ENCODE data around the gene WIPF2.

DNA sequence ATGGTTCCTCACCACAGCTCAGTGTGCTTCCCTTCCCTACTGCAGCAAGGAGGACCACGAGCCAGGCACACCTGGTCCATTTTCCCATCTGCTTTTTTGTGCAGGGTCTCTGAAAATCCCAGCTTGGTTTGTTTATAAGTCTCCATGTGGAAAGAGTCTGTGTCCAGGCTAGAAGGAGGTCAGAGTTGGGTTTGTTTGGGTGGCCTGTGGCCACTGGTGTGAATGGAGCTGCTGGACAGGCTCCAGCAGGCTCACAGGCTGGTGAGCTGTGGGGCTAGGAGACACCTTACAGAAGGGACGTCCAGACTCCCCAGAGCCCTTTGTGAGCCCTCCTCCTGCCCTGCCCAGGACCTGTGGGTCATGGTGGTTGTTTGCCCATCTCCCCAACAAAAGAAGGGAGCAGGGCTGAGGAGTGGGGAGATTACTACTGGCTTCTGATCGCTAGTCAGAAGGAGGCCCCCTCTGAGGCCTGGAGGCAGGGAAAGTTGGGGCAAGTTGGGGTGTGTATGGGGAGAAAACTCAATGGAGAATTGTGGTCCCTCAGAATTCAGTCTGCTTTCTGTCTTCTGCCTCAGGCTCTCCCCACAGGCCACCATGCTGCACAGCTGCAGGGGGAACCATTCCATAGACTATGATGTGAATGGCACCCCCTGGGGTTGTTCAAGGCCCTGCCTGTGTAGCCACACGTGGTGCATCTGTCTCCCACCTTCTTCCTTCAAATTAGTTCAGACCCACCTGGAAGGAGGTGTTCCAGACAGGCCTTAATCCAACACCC lies 94.0 kb downstream of the WIPF2 start:
- TF ChIP-seq, protein P1, sequence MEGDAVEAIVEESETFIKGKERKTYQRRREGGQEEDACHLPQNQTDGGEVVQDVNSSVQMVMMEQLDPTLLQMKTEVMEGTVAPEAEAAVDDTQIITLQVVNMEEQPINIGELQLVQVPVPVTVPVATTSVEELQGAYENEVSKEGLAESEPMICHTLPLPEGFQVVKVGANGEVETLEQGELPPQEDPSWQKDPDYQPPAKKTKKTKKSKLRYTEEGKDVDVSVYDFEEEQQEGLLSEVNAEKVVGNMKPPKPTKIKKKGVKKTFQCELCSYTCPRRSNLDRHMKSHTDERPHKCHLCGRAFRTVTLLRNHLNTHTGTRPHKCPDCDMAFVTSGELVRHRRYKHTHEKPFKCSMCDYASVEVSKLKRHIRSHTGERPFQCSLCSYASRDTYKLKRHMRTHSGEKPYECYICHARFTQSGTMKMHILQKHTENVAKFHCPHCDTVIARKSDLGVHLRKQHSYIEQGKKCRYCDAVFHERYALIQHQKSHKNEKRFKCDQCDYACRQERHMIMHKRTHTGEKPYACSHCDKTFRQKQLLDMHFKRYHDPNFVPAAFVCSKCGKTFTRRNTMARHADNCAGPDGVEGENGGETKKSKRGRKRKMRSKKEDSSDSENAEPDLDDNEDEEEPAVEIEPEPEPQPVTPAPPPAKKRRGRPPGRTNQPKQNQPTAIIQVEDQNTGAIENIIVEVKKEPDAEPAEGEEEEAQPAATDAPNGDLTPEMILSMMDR (IDR thresholded peaks at IDR 0.05), result no peak
- TF ChIP-seq EZH2 (IDR thresholded peaks at IDR 0.05; ENCODE audit: borderline replicate concordance, insufficient read depth, low read depth, low read length, poor library complexity, severe bottlenecking), result no peak
